NCI-H82 treated with DMSO at 0.1 percent for 48 hours (cell line): Measurements from ENCODE around the gene PCBP4.

Experiments
- DNase-seq: peaks from one replicate; lab custom pipeline; 2025; ENCODE audit not compliant: unreplicated experiment; lab: John Stamatoyannopoulos, UW

The PCBP4 gene

DNA sequence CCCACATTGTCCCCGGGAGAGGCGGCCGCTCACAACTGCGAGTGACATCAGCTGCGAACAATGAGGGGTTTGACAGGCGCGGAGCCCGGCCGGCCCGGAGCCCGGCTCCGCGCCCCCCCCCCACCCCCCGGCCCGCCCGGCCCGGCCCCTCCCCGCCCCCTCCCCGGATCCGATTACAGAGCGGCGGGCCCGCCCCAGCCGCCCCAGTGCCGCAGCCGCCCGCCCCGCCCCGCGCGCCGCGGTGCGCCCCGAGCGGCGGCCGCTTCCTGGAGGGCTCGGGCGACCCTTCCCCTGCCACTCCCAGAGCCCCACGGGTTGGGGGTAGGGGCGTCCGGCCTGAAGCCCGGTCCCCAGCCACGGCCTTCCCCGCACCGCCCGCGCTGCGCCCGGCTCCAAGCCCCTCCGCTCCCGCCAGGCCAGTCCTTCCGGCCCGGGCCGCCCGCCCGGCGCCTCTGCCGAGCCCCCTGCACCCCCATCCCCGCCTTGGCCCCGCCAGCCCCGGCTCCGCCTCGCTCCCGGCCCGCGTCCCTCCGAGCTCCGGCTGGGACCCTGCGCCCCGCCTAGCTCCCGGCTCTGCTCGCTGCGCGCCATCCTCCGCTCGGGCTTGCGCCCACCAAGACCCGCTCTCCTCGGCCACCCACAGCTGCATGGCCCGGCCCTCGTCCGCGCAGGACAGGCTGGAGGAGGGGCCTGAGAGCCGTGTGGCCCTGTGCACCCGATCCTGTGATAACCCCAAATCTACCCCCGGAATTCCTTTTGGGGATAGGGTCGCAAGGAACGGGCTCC lies at the start of gene PCBP4:
TSS of gene PCBP4 (minus strand) at position 71 of the 786 bp plus-strand sequence. CDS start 6,214 bp downstream, outside the sequence.
- DNase-seq = no peak

DNA sequence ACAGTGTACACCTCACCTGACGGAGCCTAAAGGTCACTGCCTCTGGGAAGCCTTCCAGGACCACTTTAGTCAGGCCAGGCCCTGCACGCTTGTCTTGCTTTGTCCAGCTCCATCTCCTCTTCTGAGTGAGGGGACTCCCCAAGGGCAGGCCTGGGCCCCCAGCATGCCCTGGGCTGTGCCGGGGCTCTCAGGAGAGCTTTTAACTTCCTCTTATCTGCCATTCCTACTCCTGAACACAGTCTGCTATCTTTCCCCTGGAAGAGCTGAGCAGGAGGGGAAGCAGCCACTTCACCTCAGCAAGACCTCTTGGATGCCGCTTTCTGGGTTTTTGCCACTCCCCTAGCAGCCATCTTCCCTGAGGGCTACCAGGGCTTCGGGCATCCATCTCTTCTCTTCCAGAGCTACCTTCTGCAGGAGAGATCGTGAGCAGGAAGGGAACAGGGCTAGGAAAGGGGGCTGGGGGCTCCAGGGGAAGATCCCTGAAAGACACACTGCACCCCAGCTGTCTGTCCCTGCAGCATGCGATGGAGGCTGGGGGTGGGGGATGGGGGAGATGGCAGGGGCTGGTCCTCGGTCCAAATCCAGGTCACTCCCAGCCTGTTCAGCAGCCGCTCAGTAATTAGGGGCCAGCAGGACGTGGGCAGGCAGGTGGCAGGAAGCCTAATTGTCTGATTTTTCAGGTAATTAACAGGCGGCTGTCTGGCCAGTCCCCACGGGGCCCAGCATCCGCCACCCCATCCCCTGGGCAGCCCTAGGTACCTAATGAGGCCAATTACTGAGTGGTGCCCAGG lies 48.4 kb upstream of the PCBP4 start:
- DNase-seq = no peak

DNA sequence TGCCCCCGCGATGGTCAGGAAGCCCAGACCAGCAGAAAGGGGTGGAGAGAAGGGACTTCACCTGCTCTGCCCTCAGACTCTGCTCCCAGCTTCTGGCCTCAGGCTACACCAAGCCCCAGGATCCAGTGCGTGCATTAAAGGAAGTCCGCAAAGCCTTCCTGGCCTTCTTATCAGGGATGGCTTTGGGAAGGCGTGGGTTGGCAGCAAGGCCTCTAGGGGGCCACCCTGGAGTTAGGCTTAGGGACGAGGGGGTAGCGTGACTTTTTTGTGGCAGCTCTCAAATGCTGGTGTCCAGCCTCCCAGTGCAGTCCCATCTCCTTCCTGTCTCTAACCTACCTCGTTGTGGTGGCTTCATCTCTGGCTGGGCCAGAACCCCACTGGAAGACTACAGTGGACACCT lies 47.4 kb upstream of the PCBP4 start:
- no peak for DNase-seq

DNA sequence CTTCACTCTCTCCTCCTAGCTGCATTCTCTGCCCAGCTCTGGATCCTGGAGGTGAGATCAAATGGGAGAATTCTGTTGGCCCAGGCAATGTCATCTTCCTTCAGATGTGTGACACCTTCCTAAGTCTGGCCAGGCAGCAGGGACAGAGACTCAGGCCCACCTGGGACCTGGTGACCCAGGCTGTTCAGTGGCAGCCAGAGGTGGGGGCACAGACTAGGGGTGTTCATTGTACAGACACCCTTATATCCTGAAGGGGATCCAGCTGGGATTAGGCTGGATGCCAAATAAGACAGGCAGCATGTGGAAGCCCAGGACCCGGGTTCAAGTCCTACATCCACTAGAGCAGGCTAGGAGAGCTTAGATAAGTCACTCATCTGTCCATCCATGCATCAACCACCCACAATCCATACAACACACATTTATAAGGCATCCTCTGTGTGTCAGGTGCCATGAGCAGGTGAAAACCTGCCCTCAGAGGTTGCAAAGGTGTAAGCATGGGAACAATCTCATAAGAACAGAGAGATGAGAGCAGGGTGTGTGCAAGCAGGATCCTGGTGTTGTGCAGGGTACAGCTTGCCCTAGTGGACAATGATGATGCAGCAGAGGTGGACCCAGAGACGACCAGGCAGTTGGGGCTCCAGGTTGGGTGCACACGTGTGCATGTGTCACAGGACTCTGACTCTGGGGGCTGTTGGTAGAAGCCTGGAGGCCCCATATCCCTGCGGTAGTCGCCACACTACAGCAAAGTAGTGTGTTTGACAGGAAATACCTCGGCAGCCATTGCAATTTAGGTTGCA lies 46.7 kb upstream of the PCBP4 start:
- DNase-seq = no peak

DNA sequence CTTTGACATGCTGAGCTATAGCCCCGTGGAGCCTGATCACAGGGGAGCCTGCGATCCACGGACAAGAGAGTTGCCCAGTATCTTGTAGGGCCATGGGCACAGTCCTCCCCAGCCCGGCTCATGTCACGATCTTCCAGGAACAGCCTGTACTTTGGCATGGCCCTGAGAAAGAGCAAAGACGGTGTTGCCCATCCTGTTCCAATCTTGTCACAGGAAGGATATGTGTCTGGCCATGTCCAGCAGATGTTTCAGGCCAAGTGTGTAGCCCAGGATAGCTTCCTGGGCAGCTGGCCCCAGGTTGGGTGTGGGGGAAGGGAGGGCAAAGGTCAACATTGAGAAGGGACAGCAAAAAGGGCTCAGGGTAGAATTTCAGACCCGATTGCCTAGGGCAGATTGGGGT lies 45.4 kb upstream of the PCBP4 start:
- DNase-seq = no peak

DNA sequence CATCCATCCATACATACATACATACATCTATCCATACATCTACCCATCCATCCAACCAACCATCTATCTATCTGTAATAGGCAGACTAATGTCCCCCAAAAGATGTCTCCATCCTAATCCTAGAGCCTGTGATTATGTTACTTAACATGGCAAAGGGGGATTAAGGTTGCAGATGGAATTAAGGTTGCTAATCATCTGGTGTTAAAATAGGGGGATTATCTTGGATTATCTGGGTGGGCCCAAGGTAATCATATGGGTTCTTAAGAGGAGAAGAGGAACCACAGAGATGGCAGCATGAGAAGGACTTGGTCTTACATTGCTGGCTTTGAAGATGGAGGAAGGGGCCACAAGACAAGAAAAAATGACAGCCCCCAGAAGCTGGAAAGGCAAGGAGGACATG lies 43.2 kb upstream of the PCBP4 start:
- peak; percentile 93 for DNase-seq

DNA sequence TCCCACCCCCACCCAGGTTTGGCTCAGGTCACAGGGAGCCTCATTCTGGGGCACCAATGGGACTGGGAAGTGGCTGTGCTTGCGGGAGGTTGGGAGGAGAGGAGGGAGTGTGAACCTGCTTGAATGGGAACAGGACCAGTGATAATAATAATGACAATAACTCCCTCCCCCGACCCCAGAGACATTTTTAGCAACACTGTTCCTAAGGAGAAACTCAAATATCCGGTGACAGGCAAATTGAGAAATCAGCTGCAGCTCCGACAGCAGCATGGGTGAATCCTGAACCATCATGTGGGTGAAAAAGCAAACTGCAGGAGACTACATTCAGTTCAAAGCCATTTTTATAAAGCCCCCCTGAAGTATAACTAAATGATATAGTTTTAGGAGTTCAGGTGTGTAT lies 40.0 kb upstream of the PCBP4 start:
- no peak for DNase-seq

DNA sequence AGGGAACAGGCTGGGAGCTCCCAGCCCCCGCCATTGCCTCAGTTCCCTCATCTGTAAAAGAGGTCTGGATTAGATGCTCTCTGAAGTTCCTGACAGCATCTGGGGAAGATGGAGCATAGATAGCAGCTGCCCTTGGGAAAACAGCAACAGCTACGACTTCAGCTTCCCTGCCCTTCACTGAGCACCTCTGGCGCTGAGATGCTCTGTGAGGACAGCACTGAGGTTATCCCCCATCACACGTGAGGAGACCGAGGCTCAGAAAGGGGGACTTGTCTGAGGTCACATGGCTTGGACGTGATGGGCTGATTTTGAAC lies 39.5 kb upstream of the PCBP4 start:
- DNase-seq = no peak

DNA sequence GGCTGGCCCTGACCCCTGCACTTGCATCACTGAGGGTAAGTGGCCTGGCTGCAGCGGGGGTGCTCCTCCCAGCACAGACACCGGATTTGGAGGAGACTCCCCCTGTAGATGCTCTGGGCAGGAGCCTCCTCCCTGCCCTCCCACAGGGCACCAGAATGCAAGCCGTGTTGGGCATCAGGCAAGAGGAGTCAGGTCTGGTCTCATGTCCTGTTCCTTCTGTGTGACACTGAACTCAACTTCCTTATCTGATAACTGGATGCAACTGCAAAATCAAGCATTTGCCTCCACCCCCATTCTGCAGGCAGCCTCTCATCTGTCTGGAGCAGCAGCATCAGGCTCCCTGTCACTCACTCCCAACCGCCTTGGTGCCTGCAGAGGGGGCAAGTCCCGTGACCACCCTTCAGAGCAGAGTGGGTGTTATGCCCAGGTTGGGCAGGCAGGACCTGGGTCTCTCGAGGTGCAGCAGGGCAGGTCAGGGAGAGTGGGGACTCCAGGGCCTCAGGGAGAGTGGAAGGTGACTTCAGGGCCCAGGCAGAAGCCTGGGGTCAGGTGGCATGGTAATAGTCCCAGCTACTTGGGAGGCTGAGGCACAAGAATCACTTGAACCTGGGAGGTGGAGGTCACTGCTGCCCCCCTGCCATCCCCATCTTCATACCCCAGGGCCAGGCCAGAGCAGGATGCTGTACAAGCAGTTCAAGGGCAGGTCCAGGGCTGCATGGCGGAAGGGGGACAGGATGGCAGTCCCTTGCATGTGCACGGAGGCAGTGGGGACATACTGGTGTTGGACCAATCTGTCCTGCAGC lies 39.0 kb upstream of the PCBP4 start:
- no peak for DNase-seq

DNA sequence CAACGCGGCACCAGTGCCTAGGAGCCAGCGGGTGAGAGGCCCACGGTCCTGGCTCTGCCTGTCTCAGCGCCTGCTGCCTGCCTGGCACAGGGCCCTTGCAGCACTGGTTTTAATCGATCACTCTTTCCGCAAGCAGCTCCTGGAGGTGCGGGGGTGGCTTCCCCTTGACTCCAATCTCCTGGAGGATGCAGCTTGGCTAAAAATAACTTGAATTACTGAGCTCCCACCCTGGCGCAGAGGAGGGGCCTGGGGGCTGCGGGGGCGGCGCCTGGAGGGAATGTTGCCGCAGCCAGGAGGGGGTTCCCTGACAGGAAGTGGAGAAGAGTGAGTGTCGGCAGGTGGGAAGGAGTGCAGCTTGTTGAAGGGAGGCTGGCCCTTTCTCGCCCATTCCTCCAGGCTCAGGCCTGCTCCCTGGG lies 38.3 kb upstream of the PCBP4 start:
- peak; percentile 27 for DNase-seq

DNA sequence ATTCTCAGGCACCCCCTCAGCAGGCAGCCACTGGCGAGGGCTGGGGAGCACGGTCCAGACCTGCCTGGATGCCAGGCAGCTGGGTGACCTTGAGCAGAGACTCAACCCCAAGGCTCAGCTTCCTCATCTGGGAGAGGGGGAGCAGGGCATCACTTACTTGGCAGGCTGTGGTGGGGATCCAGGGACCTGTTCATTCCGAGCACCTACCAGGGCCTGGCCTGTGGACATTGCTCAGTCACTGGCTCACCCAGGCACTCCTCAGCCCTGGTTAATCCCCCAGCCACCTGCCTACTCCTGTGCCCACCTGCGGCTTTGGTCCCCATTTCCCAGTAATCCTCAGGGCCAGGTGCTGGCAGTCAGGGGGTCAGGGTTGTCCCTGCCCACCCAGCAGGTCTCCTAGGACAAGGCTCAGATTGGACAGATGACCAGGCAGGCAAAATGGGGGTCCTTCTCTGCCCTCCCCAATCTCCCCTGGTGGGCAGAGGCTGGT lies 37.7 kb upstream of the PCBP4 start:
- DNase-seq = no peak

DNA sequence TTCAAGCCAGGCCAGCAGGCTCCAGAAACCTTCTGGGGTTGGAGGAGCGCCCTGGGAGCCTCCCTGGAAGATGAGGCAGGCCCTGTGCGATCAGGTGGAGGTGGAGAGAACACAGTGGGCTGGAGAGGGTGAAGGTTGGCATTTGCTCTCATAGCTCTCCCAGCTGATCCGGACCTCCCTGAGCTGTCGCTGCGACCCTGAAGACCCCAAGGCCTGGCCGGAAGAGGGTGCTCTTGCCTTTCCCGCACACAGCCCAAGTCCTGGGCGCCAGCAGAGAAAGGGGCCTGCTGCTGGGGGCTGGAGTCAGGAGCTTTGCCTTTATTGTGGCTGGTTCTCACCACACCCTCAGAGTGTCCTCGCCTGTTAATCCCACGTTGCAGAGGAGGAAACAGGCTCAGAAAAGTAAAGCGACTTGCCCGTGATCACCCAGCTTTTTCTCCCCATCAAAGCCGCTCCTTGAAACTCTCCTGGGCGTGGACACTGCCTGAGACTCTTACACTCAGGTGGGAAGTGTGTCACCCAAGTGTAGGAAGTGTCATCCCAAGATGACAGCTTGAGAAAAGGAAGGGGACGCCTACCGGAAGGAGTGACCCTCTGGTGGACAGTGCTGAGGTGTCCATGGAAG lies 37.0 kb upstream of the PCBP4 start:
- DNase-seq = peak; percentile 52

DNA sequence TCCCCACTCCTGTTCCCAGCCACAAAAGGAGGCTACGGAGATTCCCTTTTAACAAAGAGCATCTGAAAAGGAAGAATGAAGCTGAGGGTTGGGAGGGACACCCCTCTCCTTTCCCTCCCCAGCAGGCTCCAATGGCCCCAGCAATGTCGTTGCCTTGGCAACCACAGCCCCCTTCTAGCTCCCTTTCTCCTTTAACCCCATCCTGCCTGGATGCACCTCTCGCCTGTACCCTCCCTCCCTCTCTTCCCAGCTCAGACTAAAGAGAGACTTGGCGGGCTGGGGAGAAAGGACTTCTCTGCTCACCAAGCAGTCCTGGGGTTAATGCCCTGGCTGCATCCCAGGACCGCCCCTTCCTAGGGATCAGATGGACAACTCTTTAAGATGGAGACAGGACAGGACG lies 35.5 kb upstream of the PCBP4 start:
- DNase-seq = no peak

DNA sequence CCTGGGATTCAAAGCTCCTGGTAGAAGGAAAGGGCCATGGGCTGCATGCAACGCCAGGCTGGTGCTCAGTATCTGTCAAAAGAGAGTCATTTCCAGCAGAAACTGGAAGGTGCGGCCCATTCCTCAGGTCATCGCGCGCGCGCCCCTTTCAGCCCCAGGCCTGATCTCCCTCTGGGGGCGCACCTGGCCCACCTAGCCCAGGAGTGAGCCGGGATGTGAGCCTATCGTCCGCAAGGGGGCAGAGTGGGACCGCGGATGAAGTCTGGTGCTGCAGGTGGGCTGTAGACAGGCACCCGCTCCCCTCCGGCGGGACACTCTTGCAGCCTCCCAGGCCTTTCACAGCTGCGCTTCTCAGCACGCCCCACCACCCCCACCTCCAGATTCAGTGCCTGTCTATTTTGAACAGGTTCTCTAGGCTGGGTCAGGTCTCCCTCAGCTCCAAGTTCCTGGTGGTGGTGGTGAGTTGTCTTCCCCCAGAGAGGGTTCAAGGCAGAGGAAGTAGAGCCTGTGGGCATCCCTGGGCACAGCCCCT lies 34.3 kb upstream of the PCBP4 start:
- DNase-seq = peak; percentile 56

DNA sequence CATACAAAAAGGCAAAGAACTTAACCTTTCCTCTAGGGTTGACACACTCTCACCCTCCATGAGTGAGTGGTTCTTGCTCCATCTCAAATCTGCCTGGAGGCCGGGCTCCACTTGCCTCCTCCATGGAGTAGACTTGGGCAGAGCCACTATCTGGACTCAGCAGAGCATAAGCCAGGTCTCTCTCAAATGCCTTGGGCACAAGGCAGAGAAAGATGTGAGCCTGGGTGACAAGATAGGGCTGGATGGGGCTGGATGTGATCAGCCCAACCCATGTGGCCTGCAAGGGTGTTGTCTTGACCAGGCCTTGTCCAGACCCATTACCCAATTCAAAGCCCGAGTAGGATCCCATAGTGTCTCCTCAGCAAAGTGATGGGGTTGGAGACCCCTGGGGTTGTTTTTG lies 32.6 kb upstream of the PCBP4 start:
- no peak for DNase-seq

DNA sequence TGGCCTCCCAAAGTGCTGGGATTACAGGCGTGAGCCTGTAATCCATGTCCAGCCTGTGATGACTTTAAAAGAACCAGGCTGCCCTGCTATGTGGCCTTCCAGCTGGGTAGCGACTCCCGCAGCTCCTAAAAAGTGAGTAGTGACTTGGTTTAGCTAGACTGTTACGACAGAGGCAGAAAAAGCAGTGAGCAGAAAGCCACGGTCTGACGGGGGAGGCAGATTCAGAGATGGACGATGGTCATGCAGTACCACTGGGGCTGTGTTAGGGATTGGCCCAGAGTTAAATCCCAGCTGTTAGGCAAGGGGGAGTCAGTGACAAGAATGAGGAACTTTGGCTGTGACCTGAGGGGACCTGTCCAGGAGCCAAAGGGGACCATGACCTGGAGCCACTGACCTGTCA lies 31.5 kb upstream of the PCBP4 start:
- no peak for DNase-seq

DNA sequence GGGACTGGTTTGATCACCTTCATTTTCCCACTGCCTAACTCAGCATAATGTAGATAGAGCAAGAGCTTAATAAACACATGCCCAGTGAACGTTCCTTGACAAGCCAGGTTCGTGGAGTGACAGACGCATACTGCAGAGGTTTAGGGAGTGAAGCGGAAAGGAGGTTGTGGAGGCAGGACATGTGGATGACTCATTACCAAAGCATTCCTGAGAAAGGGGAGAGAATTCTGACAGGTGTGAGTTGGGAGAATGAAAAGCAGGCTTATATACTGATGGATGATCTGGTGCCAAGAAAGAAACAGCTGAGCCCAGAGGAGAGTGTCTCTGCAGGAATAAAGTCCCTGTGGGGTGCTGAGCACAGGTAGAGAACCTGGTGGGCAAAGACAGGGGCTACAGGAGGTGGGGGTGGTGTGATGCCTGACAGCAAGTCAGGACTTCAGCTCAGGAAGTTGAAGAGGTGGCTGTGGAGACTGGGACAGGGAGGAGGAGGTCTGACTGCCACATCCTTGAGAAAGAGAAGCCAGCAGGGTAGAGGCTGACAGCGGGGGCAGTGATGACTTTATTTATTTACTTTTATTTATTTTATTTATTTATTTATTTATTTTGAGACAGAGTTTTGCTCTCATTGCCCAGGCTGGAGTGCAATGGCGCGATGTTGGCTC lies 30.8 kb upstream of the PCBP4 start:
- DNase-seq = no peak

DNA sequence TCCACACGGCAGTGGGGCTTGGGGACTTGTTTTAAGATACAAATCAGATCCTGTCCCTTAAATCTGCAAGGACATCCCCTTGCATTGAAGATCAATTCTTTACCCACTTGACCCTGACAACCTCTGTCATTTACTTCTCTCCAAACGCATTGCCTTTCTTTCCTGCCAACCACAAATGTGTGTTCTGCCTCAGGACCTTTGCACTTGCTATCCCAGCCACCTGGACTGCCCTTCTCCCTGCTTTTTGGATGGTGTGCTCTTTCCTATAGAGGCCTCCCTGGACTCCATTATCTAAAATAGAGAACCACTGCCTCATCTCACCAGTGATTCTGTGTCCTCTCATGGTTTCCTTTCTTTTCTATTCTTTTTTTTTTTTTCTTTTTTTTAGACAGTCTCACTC lies 29.9 kb upstream of the PCBP4 start:
- DNase-seq = no peak

DNA sequence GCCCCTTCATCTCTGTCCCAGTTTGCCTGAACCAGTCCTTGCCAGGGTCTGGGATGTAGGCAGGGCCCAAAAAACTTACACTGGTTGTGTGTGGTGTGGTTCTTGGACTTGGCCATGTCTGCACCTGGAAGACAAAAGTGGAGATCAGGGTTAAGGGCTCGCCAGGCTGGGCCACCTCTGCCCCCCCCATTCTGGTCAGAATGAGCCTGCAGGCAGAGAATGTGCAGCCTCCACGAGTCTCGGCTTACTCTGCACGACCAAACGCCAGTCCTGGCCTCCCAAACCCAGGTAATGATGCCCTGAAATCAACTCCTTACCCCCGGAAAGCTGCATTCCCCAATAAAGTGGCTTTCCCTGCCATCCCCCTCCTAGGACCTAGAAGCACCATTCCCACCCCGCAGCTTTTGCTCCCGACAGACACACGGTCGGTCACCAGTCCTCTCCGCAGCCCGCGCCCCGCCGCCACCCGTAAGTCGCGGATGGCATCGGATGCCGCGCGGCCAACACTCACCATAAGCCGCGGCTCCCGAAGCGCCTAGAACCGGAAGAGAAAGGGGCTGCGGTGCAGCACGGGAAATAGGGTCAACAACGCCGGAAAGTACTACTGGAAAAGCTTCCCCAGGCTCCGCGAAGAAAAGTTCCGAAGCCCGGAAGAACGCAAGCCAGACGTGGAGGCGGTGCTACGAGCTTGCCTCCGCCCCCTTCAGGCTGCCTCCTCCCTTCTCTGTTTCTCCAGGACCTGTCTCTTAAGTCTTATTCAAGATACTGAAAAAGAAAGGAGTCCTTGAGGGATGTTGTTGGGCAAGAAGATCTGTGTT lies 28.3 kb upstream of the PCBP4 start, which contains the start of gene RPL29:
TSS of gene RPL29 (minus strand) at position 550 of the 818 bp plus-strand sequence. CDS start at position 116, 434 bp downstream.
- peak; percentile 95 for DNase-seq
